MCF 10A (cell line): Measurements from ENCODE around the gene HLA-DRA. TPM values are rescaled to one million over a fixed set of nuclear protein-coding genes. Genes with fewer than 3 reads are reported as not detected.

ENCODE experiments used
- Bru-seq: library from RNA; stranded (reverse); fragments of 400-500 nt; gene quantifications from one replicate; lab custom pipeline; 2021; lab: Mats Ljungman, UMichigan
- BruChase-seq, 2 experiments: library from RNA; stranded (reverse); fragments of 400-500 nt; gene quantifications; one replicate each; lab custom pipeline; 2021; lab: Mats Ljungman, UMichigan
- BruUV-seq: library from RNA; stranded (reverse); fragments of 400-500 nt; replicated peaks from 2 replicates; lab custom pipeline; 2021; lab: Mats Ljungman, UMichigan
- CTCF ChIA-PET: fragments of 300-600 bp; sonication (Branson Sonifier 250); formaldehyde crosslinking; extraction: SDS; loops from one replicate; lab custom pipeline; 2021; ENCODE audit warnings: antibody characterized with exemption, inconsistent platforms; lab: Yijun Ruan, JAX
- POLR2A ChIA-PET: fragments of 300-600, 350-650 bp; sonication (Branson Sonifier 250); formaldehyde crosslinking; extraction: SDS; loops from one replicate; lab custom pipeline; 2020; ENCODE audit warnings: antibody characterized with exemption, inconsistent platforms; lab: Yijun Ruan, JAX
- DNase-seq: peaks from one replicate; pipeline ENCODE4 v3.0.0-alpha.2; 2018; ENCODE audit not compliant: unreplicated experiment
- H3K27ac Mint-ChIP-seq: one replicate; pipeline ENCODE4 v1.8.0; 2022; ENCODE audit warnings: mild to moderate bottlenecking, low read depth, mixed read lengths; ENCODE audit not compliant: unreplicated experiment
- H3K27me3 Mint-ChIP-seq: one replicate; pipeline ENCODE4 v1.8.0; 2022; ENCODE audit warnings: mixed read lengths; ENCODE audit not compliant: insufficient read depth, unreplicated experiment
- H3K36me3 Mint-ChIP-seq: one replicate; pipeline ENCODE4 v1.8.0; 2022; ENCODE audit warnings: mild to moderate bottlenecking, moderate library complexity, mixed read lengths; ENCODE audit not compliant: insufficient read depth, unreplicated experiment
- H3K4me1 Mint-ChIP-seq: one replicate; pipeline ENCODE4 v1.8.0; 2022; ENCODE audit warnings: mixed read lengths; ENCODE audit not compliant: insufficient read depth, unreplicated experiment
- H3K4me3 Mint-ChIP-seq: one replicate; pipeline ENCODE4 v1.8.0; 2022; ENCODE audit warnings: mild to moderate bottlenecking, moderate library complexity, mixed read lengths; ENCODE audit not compliant: unreplicated experiment
- H3K9me3 Mint-ChIP-seq: one replicate; pipeline ENCODE4 v1.8.0; 2022; ENCODE audit warnings: mixed read lengths; ENCODE audit not compliant: unreplicated experiment
- intact Hi-C: fragments of 100-400 bp; cut with micrococcal nuclease; formaldehyde crosslinking; loops from 2 replicates; pipeline ENCODE4 v1.14.1; 2022
- long read RNA-seq: library from polyadenylated mRNA; stranded (forward); transcript quantifications from one replicate; pipeline ENCODE4 v2.0.0, GENCODE V29; 2022
- total RNA-seq: library from RNA; stranded (reverse); gene quantifications from 2 replicates; pipeline ENCODE4 v1.2.3, GENCODE V29; 2022
- TF ChIP-seq, protein P1 (sequence below): fragments of 200-600 bp; IDR thresholded peaks from one replicate; pipeline ENCODE4 v1.8.0; 2022; ENCODE audit warnings: antibody characterized with exemption, mild to moderate bottlenecking; ENCODE audit not compliant: unreplicated experiment

Gene HLA-DRA
- total RNA-seq (not detected in 2 replicates), Bru-seq, nascent RNA (percentile 12 among the genes with signal in this experiment), BruChase-seq, experiment 1, labeled RNA remaining after a 6-hour chase (not detected), BruChase-seq, experiment 2, labeled RNA remaining after a 2-hour chase (not detected)
- long read RNA-seq: 0 reads

DNA sequence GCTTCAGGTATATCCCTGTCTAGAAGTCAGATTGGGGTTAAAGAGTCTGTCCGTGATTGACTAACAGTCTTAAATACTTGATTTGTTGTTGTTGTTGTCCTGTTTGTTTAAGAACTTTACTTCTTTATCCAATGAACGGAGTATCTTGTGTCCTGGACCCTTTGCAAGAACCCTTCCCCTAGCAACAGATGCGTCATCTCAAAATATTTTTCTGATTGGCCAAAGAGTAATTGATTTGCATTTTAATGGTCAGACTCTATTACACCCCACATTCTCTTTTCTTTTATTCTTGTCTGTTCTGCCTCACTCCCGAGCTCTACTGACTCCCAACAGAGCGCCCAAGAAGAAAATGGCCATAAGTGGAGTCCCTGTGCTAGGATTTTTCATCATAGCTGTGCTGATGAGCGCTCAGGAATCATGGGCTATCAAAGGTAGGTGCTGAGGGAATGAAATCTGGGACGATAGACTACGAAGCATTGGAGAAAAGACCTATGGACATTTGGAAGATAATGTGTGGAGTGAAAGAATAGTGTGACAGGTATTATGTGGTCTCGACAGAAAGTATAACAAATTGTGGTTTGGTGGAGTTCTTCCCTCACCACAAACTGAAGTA is at the start of gene HLA-DRA:
TSS of gene HLA-DRA (plus strand) at position 286 of the 613 bp plus-strand sequence. CDS start at position 350, 64 bp downstream.
- TF ChIP-seq, protein P1, sequence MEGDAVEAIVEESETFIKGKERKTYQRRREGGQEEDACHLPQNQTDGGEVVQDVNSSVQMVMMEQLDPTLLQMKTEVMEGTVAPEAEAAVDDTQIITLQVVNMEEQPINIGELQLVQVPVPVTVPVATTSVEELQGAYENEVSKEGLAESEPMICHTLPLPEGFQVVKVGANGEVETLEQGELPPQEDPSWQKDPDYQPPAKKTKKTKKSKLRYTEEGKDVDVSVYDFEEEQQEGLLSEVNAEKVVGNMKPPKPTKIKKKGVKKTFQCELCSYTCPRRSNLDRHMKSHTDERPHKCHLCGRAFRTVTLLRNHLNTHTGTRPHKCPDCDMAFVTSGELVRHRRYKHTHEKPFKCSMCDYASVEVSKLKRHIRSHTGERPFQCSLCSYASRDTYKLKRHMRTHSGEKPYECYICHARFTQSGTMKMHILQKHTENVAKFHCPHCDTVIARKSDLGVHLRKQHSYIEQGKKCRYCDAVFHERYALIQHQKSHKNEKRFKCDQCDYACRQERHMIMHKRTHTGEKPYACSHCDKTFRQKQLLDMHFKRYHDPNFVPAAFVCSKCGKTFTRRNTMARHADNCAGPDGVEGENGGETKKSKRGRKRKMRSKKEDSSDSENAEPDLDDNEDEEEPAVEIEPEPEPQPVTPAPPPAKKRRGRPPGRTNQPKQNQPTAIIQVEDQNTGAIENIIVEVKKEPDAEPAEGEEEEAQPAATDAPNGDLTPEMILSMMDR: no peak
- Mint-ChIP-seq H3K36me3 (no peaks in the 10 kb centered on the region), H3K9me3 (no peaks in the 10 kb centered on the region), H3K4me3 (no peak within 1 kb of the TSS), H3K27me3 (peaks cover 92% of the 10 kb centered on the region), H3K4me1 (no peaks in the 10 kb centered on the region), H3K27ac (no peak within 1 kb of the TSS)
- BruUV-seq: no TSS peak
- POLR2A ChIA-PET: no interaction called here
- peak; percentile 64 for DNase-seq
- CTCF ChIA-PET: interaction anchor here (0.6 to 0.8 kb wide), 2 partner anchors 7 to 8 kb away, joined by 3 to 7 read pairs; no protein-coding TSS in a partner anchor
- intact Hi-C loops: no loop called here

DNA sequence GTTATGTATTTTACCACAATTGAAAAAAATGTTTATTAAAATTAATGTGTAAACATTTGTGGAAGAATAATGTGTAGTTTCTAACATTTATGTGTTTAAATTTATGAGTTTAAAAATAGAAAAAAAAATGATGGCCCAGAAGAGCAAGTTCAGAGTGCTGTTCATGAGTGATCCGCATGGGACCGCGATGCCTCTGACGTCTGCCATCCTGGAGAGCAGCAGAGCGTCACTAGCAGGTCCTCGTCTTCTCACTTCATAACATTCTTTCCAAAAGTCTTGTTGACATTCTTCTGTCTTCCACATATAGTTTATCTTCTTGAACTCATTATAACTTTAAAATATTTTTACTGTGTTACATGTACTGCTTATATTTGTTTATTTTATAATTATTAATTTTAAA is 48.2 kb upstream of the HLA-DRA start:
- POLR2A ChIA-PET: interaction anchor here (1.1 kb wide), 1 partner anchor 10 kb away, joined by 6 read pairs; no protein-coding TSS in a partner anchor
- intact Hi-C loops: no loop called here
- Mint-ChIP-seq H3K27ac (no peak overlapping the region), H3K36me3 (no peaks in the 10 kb centered on the region), H3K9me3 (no peaks in the 10 kb centered on the region), H3K4me1 (no peaks in the 10 kb centered on the region), H3K4me3 (no peak overlapping the region), H3K27me3 (peaks cover 90% of the 10 kb centered on the region)
- DNase-seq: no peak
- BruUV-seq: no TSS peak
- CTCF ChIA-PET: no interaction called here
- TF ChIP-seq, protein P1: no peak

DNA sequence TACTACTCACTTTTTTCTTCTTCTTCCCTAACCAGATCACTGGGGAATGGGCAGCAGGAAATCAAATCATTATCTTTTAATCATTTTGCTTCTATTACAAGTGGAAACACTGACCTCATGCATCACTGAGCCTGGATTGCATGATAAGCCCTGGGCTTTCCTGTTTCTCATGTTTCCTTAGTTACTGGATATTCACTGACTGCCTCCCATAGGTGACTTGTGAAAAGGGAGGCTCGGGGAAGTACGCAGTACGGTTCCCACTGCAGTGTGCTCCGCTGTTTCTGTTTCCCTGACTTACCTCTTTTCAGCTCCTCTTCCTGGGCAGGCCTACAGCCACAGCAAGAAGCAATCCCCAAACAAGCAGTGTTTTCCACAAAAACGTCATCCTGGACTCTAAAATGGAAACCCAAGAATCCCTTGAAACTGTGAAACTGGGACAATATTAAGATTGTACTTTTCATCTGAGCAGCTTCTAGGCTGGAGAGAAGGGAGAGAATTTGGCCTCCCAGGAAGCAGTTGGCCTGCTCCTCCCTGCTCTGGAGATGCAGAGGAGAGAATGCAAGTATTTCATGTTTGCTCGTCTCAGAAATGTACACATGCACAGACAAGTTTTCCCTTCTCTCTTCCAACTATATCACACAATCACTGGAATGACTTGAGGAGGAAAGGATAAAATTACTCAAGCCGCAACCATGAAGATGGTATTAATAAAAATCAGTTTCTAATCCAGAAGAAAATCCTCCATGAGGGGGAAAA is 45.8 kb upstream of the HLA-DRA start:
- BruUV-seq: no TSS peak
- ChIA-PET CTCF (no interaction called here), POLR2A (no interaction called here)
- H3K27ac Mint-ChIP-seq: no peak overlapping the region
- no peaks in the 10 kb centered on the region for H3K9me3 Mint-ChIP-seq
- no peak for DNase-seq
- TF ChIP-seq, protein P1: no peak
- intact Hi-C loops: no loop called here
- peaks cover 5% of the 10 kb centered on the region for H3K4me1 Mint-ChIP-seq
- H3K36me3 Mint-ChIP-seq: no peaks in the 10 kb centered on the region
- H3K4me3 Mint-ChIP-seq: no peak overlapping the region
- H3K27me3 Mint-ChIP-seq: peaks cover 89% of the 10 kb centered on the region

DNA sequence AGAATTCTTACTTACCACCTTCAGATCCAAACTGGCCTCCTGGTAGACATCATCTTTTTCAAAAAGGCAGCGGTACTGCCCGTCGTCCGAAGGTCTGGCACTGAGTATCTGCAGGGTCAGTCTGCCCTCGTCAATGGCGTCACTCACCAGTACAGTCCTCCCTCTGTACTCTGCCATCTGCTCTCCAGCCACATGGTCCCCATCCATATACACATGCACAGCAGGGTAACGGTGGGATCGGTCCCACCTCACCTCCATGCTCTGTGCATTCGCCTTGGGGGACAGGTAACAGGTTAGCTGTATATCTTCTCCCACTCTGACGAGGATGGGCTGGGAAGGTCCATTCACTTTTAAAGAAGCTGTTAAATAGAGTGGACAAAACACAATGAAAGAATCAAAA is 43.7 kb upstream of the HLA-DRA start:
- no peak for DNase-seq
- H3K27ac Mint-ChIP-seq: no peak overlapping the region
- POLR2A ChIA-PET: no interaction called here
- peaks cover 87% of the 10 kb centered on the region for H3K27me3 Mint-ChIP-seq
- intact Hi-C loops: no loop called here
- H3K36me3 Mint-ChIP-seq: no peaks in the 10 kb centered on the region
- TF ChIP-seq, protein P1: no peak
- H3K4me1 Mint-ChIP-seq: peaks cover 5% of the 10 kb centered on the region
- BruUV-seq: no TSS peak
- no peaks in the 10 kb centered on the region for H3K9me3 Mint-ChIP-seq
- CTCF ChIA-PET: interaction anchor here (1.0 kb wide), 1 partner anchor 18 kb away, joined by 6 read pairs; no protein-coding TSS in a partner anchor
- H3K4me3 Mint-ChIP-seq: no peak overlapping the region
